SK-N-SH treated with all-trans-retinoic acid at 6 μM for 48 hours (cell line): Measurements from ENCODE around the gene EPHA8.

Experiments
- ARNTL ChIP-seq: fragments of 450-650 bp; formaldehyde crosslinking; IDR thresholded peaks from 2 replicates; pipeline ENCODE4 v1.5.0; 2020; ENCODE audit warnings: low read depth, mild to moderate bottlenecking, moderate library complexity, borderline replicate concordance
- BACH2 ChIP-seq: fragments of 250-450 bp; sonication (Bioruptor Pico); IDR thresholded peaks from 2 replicates; pipeline ENCODE4 v1.9.0; 2021; ENCODE audit warnings: mild to moderate bottlenecking, borderline replicate concordance
- OSR1 ChIP-seq: fragments of 250-450 bp; sonication (Bioruptor Pico); IDR thresholded peaks from 2 replicates; pipeline ENCODE4 v1.8.0; 2022; ENCODE audit warnings: moderate library complexity, mild to moderate bottlenecking, inconsistent platforms
- RARB ChIP-seq: fragments of 250-450 bp; sonication (Bioruptor Pico); IDR thresholded peaks from 2 replicates; pipeline ENCODE4 v1.8.0; 2021; ENCODE audit warnings: mild to moderate bottlenecking, moderate library complexity
- SNAI2 ChIP-seq: fragments of 250-450 bp; sonication (Bioruptor Pico); IDR thresholded peaks from 2 replicates; pipeline ENCODE4 v1.5.0; 2020; ENCODE audit warnings: mild to moderate bottlenecking, moderate library complexity
- TCF4 ChIP-seq: fragments of 250-450 bp; sonication (Bioruptor Pico); IDR thresholded peaks from 2 replicates; pipeline ENCODE4 v1.8.0; 2021; ENCODE audit warnings: mild to moderate bottlenecking, moderate library complexity, borderline replicate concordance
- TOX ChIP-seq: fragments of 250-450 bp; sonication (Bioruptor Pico); IDR thresholded peaks from 2 replicates; pipeline ENCODE4 v1.8.0; 2021; ENCODE audit warnings: mild to moderate bottlenecking, moderate library complexity, borderline replicate concordance
- ZFP3 ChIP-seq: fragments of 250-450 bp; sonication (Bioruptor Pico); IDR thresholded peaks from 2 replicates; pipeline ENCODE4 v1.5.0; 2020; ENCODE audit warnings: mild to moderate bottlenecking, moderate library complexity
- ZFP30 ChIP-seq: fragments of 450-650 bp; formaldehyde crosslinking; IDR thresholded peaks from 2 replicates; pipeline ENCODE4 v1.5.0; 2022; ENCODE audit warnings: mild to moderate bottlenecking, moderate library complexity
- ZNF565 ChIP-seq: fragments of 450-650 bp; formaldehyde crosslinking; conservative IDR thresholded peaks from 2 replicates; pipeline ENCODE4 v1.5.0; 2020; ENCODE audit warnings: low read depth, mild to moderate bottlenecking, moderate library complexity
- ZNF8 ChIP-seq: fragments of 450-650 bp; formaldehyde crosslinking; IDR thresholded peaks from 2 replicates; pipeline ENCODE4 v1.5.0; 2020; ENCODE audit warnings: mild to moderate bottlenecking, moderate library complexity
- TF ChIP-seq, protein P1 (sequence below): fragments of 250-450 bp; sonication (Bioruptor Pico); IDR thresholded peaks from 2 replicates; pipeline ENCODE4 v1.8.0; 2020; ENCODE audit warnings: mild to moderate bottlenecking, moderate library complexity, borderline replicate concordance

DNA sequence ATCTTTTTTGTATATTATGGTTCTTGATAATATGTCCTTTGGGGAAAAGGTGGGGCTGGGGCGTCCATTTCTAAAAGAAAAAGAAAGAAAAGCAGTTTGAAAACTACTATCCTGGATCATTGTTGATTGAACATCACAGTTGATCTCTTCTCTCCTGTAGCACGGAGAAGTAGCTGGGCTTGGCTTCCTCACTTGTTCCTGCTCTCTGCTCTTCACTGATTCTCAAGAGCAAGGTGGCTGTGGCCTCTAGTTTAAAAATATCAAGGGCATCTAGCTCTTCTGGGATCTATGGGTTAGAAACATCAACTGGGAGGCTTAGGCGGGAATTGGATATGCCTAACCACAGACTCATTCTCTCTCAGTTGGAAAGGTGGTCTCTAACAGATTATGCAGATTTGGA, 38.1 kb upstream of the EPHA8 start:
- no peak for TF ChIP-seq ARNTL (CRISPR knock-in tag)
- TF ChIP-seq TOX (CRISPR knock-in tag), result no peak
- TF ChIP-seq ZFP30, result no peak
- no peak for TF ChIP-seq ZNF8 (CRISPR knock-in tag)
- no peak for TF ChIP-seq OSR1
- no peak for TF ChIP-seq ZNF565 (CRISPR knock-in tag)
- TF ChIP-seq BACH2 (CRISPR knock-in tag), result no peak
- TF ChIP-seq, protein P1, sequence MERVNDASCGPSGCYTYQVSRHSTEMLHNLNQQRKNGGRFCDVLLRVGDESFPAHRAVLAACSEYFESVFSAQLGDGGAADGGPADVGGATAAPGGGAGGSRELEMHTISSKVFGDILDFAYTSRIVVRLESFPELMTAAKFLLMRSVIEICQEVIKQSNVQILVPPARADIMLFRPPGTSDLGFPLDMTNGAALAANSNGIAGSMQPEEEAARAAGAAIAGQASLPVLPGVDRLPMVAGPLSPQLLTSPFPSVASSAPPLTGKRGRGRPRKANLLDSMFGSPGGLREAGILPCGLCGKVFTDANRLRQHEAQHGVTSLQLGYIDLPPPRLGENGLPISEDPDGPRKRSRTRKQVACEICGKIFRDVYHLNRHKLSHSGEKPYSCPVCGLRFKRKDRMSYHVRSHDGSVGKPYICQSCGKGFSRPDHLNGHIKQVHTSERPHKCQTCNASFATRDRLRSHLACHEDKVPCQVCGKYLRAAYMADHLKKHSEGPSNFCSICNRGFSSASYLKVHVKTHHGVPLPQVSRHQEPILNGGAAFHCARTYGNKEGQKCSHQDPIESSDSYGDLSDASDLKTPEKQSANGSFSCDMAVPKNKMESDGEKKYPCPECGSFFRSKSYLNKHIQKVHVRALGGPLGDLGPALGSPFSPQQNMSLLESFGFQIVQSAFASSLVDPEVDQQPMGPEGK (CRISPR knock-in tag), result no peak
- TF ChIP-seq ZFP3 (CRISPR knock-in tag), result no peak
- TF ChIP-seq TCF4 (CRISPR knock-in tag), result no peak
- TF ChIP-seq RARB (CRISPR knock-in tag), result no peak
- no peak for TF ChIP-seq SNAI2
